22Rv1 (cell line): Measurements from ENCODE around the gene FUT8.
"Not testable (repeated sequence)": the region's sequence is repeated elsewhere in the genome, so short reads cannot be mapped to it uniquely, and the experiment has no call there.

Experiments
- H3K27ac ChIP-seq: fragments of 450-650 bp; 2 replicates; pipeline ENCODE4 v1.5.1; 2017
- CTCF ChIP-seq: fragments of 450-650 bp; IDR thresholded peaks from 2 replicates; pipeline ENCODE4 v1.5.1; 2017; ENCODE audit warnings: mild to moderate bottlenecking
- ZFX ChIP-seq: fragments of 450-650 bp; IDR thresholded peaks from 2 replicates; pipeline ENCODE4 v1.6.1; 2017; ENCODE audit warnings: antibody characterized with exemption, borderline replicate concordance

FUT8 gene

DNA sequence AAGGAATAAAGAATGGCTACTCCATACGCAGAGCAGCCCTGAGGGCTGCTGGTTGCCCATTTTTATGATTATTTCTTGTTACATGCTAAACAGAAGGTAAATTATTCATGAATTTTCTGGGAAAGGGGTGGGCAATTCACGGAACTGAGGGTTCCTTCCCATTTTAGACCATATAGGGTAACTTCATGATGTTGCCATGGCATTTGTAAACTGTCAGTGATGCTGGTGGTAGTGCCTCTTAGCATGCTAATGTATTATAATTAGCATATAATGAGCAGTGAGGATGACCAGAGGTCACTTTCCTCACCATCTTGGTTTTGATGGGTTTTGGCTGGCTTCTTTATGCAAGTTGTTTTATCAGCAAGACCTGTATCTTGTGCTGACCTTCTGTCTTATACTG lies 273.0 kb downstream of the FUT8 start:
- TF ChIP-seq ZFX (no peak), CTCF (no peak)
- no peak overlapping the region for H3K27ac ChIP-seq

DNA sequence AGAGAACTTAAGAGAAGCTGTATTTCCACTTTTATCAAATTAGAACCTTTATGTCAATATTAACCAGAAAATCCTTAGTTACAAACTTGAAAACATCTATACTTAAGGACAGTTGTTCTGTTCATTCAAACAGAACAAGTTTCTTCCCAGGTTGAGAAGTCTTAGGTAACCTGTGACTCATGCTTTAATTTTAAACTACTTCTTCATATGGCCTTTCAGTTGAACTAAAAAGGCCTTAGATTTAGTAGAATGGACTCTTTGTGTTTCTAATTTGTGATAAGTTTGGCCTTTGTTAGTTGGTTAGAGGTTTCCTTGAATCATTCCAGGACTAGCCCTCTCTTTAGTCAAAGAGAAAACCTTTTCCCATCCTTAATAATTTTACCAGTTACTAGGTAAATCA lies 274.2 kb downstream of the FUT8 start:
- H3K27ac ChIP-seq = no peak overlapping the region
- TF ChIP-seq ZFX (no peak), CTCF (no peak)

- TF ChIP-seq ZFX = no peak
- TF ChIP-seq CTCF = no peak
- H3K27ac ChIP-seq = no peak overlapping the region
Measured at GRCh38 chr14:65689070-65689469, 276.5 kb downstream of the FUT8 start.

DNA sequence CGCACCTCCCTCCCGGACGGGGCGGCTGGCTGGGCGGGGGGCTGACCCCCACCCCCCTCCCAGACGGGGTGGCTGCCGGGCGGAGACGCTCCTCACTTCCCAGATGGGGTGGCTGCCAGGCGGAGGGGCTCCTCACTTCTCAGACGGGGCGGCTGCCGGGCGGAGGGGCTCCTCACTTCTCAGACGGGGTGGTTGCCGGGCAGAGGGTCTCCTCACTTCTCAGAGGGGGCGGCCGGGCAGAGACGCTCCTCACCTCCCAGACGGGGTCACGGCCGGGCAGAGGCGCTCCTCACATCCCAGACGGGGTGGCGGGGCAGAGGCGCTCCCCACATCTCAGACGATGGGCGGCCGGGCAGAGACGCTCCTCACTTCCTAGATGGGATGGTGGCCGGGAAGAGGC lies 280.0 kb downstream of the FUT8 start:
- H3K27ac ChIP-seq = not testable (repeated sequence)

DNA sequence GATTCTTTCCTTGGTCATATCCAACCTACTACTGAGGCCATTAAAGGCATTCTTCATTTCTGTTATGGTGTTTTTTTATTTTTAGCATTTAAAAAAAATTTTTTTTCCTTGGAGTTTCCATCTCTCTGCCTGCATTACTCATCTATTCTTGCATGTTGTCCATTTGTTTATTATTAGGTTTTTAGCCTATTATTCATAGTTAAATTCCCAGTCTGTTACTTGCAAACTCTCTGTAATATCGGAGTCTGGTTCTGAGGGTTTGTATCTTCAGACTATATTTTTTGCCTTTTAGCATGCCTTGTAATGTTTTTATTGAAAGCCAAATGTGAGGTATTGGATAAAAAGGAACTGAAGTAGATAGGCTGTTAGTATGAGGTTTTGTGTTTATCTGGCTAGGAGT lies 284.3 kb downstream of the FUT8 start:
- TF ChIP-seq ZFX (no peak), CTCF (no peak)
- no peak overlapping the region for H3K27ac ChIP-seq

GRCh38 chr14:65703521-65703920 lies 291.0 kb downstream of the FUT8 start:
- TF ChIP-seq ZFX (no peak), CTCF (no peak)

GRCh38 chr14:65703996-65704395 lies 291.5 kb downstream of the FUT8 start:
- no peak overlapping the region for H3K27ac ChIP-seq
- TF ChIP-seq ZFX = no peak

More at GRCh38 chr14:65703521-65703920, 291.0 kb downstream of the FUT8 start:
- H3K27ac ChIP-seq = no peak overlapping the region

GRCh38 chr14:65704437-65704836 lies 291.9 kb downstream of the FUT8 start:
- TF ChIP-seq ZFX (no peak), CTCF (no peak)
- no peak overlapping the region for H3K27ac ChIP-seq
